GM18498 (cell line): ENCODE data around the gene CCDC146.
"Not testable (repeated sequence)": the region's sequence is repeated elsewhere in the genome, so short reads cannot be mapped to it uniquely, and the experiment has no call there.

Experiments used
- ATAC-seq: cut with Tn5 transposase; IDR thresholded peaks from one replicate; pipeline ENCODE4 v1.9.1; 2021; ENCODE audit warnings: mild to moderate bottlenecking, moderate library complexity; ENCODE audit not compliant: unreplicated experiment

The CCDC146 gene

DNA sequence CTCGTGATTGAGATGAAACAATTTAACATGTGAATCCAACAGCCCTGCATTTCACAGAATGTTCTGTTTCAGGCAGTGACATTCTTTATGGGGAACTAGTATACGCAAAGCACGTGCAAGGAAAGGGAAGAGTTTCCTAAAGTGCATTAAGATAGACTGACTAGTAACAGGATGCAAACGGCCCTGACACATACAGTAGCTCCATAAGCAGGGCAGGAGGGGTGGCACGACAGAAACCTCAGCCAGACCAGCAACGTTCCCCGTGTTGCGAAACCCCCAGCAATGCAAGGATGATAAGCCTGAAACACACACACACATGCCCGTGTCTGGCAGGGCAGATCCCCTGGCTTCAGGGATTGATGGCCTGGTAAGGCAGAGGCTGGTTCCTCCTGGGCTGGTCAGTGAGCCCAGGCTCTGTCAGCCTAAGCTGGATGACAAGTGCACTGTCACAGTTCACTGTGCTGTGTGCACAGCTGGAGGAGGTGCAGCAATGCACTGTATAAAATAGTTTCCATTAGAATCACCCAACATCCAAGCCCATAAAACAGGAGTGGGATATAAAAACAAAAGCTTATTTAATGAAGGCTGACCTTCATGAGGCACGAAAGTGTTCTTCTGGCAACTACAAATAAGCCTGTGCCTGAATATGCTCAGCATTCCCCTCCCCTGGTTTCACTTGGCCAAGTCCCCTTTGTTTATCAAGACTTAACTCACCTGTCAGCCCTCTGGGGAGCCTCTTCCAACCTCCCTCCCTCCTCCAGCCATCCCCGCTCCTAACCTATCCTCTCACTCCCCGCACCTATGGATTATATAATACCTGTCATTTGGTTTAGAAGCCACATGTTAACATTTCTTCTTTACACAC, 204.9 kb downstream of the CCDC146 start:
- ATAC-seq = no peak

DNA sequence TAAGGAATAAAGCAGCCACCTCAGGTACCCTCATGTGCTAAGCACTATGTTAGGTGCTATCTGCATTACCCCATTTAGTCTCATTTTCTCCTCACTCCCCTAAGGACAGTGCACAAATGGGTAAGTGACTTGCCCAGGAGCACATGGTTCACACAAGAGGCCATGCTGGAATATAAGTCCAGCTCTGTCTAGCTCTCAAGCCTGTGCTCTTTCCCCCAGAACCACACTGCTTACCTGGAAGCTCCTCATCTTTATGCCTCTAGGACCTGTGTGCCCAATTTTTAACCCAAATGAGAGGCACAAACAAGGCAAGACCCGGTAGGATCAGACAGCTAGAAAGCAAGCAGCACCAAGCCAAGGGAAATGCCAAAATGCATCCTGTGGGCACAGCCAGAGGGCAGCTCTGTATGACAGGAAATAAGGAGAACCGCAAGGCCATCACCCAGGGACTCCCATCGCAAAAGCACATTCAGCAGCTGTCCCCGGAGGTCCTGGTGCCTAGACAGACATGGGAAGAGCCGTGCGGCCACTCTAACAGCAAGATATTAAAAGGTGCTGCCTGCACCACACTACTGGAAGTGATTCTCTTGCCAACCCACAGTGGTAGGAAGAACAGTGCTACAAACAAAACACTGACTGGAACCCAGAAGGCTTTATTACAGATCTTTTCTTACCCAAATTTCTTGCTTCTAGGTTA, 205.7 kb downstream of the CCDC146 start:
- no peak for ATAC-seq

DNA sequence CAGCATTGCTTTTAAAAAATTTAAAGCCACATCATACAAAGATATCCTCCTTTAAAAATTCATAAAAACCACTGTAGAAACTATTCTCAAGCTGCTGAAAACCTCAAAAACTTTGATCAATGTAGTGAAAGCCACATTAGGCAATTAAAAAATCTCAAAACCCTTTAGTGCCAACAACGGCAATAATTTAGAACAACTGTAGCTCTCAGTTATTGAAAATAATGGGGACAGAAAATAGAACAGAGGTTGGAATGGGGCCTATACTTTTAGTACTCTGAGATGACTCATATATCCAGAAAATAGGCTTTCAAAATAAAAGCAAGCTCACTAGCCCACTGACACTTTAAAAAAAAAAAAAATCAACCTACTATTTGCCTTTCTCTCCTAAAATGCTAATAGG, 206.3 kb downstream of the CCDC146 start:
- ATAC-seq = no peak

DNA sequence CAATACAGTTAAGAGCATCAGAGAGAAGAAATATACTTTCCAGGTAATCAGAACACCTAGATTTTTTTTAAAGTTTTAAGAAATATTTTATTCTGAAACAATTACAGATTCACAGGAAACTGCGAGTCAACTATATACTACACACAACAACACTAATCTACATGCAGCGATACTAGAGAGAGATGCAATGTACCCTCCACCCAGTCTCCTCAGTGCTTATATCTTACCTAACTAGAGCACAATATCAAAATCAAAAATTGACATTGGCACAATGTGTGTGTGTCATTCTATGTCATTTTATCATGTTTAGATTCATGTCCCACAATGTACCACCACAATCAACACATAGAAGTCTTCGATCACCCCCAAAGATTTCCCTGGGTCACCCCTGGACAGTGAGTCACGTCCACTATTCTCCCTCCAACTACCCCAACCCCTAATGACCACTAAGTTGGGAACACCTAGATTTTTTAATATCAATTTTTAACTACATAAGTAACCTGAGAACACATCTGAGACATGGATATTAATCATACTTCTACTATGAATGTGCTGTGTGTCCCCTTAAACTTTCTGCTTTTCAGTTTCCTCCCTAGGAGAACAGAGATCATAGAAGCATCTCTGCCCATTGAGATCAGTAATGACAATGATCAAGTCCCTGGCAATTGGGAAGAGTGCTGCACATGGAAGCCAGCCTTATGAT, 207.2 kb downstream of the CCDC146 start:
- ATAC-seq = no peak

DNA sequence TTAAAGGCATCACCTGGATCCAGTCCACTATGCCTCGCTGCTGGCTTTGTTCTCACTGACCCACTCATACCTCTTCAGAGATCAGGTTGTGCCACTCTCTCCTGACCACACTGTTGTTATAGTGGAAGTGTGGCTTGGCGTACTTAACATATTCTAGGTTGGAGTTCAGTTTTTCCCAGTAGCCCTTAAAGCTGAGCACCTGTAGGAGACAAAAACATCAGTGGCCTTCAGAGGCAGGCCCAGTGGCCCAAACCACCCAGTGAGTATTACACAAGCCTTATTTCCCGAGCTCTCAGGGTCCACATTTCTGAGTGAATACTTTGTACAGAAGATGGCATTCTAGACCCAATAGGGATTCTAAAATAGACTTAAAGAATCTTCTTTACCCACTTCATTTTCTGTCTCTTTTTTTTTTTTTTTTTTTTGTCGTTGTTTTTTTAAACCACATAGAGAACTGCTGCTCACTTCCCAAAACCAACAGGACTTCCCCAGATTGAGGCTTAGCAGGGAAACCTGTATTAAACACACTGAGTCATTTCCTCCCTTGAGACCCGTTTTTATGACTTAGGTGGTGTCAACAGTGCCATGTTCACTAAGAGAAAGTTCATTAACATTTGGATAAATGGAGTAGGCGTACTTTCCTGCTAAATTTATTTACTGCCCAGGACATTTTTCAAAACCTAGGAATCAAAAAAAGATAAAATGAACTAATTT, 207.9 kb downstream of the CCDC146 start:
- ATAC-seq = peak; percentile 69

DNA sequence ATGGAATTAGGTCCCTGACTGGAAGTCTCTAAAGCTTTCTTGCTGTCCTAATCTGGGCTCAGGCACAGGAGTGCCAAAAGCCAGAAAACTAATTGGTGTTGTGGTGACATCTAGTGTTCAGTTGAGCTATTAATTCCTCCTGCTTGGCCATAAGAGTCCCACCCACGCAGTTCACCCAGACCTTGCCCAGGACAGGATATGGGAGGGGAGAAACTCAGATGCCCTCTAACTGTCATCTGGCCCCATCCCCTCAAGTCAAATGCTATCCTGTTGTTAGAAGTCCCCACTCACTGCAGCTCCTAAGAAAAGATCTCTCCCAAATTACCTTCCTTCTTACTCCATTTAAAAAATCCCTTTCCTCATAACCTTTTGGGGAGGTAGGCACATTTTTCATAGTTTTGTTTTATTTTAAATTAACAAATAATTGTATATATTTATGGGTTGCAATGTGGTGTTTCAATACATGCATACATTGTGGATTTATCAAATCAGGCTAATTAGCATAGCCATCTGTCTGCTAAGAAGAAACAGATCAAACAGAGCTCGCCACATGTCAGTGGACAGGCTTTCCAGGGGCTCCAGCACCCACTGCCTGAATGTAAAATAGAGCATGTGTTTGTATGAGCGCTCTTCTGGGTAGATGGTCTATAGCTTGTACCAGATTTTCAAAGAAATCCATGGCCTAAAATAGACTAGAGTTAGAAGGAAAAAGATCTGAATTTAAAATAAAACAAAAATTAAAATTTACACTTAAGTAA, 209.7 kb downstream of the CCDC146 start:
- ATAC-seq = peak; percentile 79

DNA sequence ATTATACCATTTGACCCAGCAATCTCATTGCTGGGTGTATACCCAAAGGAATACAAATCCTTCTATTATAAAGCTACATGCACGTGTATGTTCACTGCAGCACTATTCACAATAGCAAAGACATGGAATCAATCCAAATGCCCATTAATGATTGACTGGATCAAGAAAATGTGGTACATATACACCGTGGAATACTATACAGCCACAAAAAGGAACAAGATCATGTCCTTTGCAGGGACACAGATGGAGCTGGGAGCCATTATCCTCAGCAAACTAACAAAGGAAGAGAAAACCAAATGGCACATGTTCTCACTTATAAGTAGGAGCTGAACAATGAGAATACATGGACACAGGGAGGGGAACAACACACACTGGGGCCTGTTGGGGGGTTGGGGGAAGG, 211.6 kb downstream of the CCDC146 start:
- ATAC-seq = not testable (repeated sequence)

DNA sequence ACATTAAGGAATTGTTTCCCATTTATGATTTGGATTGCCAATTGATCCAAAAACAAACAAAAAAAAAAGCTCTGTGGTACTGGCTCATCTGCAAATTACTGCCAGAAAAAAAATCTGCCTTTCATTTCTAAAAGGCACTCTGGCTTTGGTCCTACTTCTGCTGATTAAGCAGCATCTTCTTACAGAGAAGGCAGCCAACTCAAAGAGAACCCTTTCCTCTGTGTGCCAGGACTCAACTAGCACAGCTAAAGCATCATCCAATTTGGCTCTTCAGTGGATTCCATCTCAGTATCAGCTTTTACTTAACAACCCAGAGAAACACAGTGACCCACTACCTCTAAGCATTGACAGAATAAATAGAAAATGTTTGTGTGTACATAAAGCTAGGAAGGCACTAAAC, 213.2 kb downstream of the CCDC146 start:
- ATAC-seq = no peak

DNA sequence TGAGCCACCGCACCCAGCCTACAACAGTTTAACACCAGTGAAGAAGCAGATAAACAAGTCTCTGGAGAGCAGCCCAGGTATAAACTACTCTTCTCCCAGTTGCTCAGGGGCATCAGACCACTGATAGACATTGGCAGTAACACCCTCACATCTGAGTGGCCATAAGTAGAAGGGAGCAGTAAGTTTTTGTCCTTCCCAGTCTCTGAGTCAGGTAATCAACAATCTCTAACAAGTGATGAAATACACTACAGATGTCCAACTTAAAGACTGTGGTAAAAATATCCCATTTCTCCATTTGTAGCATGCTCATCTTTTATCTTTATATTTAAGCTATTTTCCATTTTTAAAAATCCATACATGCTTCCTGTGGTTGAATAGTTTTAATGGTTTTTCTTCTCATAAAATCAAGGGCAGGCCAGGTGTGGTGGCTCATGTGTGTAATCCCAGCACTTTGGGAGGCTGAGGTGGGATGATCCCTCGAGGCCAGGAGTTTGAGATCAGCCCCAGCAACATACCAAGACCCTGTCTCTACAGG, 215.1 kb downstream of the CCDC146 start:
- no peak for ATAC-seq

DNA sequence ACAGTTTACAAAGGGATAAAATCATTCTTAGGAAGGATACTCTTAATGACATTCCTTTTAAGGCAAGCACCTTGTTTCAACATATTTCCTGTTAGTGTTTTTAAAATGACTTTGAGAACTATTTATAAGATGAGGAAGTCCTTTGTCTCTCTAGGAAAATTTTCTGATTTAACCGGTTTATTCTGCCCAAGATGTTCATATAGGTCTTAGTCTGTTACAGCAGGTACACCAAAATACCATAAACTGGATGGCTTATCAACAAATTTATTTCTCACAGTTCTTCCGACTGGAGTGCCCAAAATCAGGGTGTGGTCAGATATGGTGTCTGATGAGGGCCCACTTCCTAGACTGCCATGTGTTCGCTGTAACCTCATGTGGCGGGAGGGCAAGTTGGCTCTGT, 215.8 kb downstream of the CCDC146 start:
- ATAC-seq = no peak

DNA sequence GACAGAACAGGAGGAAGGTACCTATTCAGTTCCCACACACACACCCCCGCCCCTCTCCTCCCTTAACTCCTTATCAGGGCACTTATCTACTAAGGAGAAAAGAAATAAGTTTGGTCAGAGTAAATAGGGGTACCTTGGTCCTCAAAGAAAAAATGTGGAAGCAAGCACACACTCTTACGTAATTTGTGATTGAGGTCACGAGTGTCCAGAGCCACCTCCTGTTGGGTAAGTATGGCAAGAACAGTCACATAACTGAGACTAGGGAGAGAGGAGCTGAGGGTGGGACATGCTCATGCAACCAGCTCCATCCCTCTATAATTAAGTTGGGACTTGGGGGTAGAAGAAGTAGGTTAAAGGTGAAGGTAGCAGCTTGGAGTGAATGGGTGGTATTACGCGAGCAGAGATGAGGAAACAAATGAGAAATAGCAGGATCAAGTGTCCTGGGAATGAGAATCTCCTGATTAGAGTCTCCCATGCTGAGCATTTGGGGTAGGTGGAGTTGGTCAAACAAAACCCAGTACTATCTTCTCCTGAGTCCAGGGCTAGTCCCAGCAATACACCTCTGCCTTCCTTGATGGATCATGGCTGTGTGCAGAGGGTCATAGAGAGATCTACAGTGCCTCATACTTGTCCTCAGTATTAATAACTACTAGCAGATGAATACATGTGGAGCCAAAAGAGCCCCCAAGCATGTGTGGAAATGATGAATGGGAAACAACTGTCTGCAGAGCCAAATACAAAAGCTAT, 216.6 kb downstream of the CCDC146 start:
- no peak for ATAC-seq

DNA sequence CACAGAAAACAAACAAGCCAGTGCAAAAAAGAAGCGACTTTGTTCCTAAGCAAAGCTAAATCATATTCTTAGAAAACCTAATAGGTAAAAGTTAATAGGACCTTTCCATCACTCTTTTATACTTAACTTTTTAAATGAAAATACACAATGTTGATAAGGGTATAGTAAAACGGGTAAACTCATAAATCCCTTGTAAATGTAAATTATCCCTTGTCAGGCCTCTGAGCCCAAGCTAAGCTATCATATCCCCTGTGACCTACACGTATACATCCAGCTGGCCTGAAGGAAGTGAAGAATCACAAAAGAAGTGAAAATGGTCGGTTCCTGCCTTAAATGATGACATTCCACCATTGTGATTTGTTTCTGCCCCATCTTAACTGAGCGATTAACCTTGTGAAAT, 217.3 kb downstream of the CCDC146 start:
- no peak for ATAC-seq
